ENCODE measurements around the gene PPP1R14D. TPM values are rescaled to one million over a fixed set of nuclear protein-coding genes. Genes with fewer than 3 reads are reported as not detected.

Gene PPP1R14D
- total RNA-seq, 2 experiments from 2014 or later, result not detected

GRCh38 chr15:40782609-40783227 is 45.8 kb downstream of the PPP1R14D start:
- peaks cover 6% of the 10 kb centered on the region for H3K36me3 Mint-ChIP-seq
- no peak overlapping the region for H3K4me3 Mint-ChIP-seq
- H3K4me1 Mint-ChIP-seq, result peaks cover 27% of the 10 kb centered on the region
- peak; percentile 91 for ATAC-seq (ENCODE audit: low read depth)
- DNase-seq, result peak; percentile 83
- H3K9me3 Mint-ChIP-seq, result no peaks in the 10 kb centered on the region
- no peaks in the 10 kb centered on the region for H3K27me3 Mint-ChIP-seq
- POLR2A ChIA-PET, result interaction anchor here (0.6 to 1.3 kb wide), 6 partner anchors 14 to 1401 kb away, joined by 3 to 6 read pairs (median 4); partner anchors contain the start of genes C15orf62, RAD51 and ZFYVE19
- H3K27ac Mint-ChIP-seq, result no peak overlapping the region

GRCh38 chr15:40776537-40777141 is 51.9 kb downstream of the PPP1R14D start:
- H3K4me3 Mint-ChIP-seq, result no peak overlapping the region
- POLR2A ChIA-PET, result interaction anchor here (1.3 to 1.4 kb wide), 2 partner anchors 10 to 82 kb away, joined by 3 to 5 read pairs; partner anchors contain the start of gene RAD51
- no peaks in the 10 kb centered on the region for H3K27me3 Mint-ChIP-seq
- H3K9me3 Mint-ChIP-seq, result no peaks in the 10 kb centered on the region
- DNase-seq (no peak), ATAC-seq (ENCODE audit: low read depth) (peak; percentile 58)
- peak overlapping the region; percentile 39 for H3K27ac Mint-ChIP-seq
- peaks cover 12% of the 10 kb centered on the region for H3K4me1 Mint-ChIP-seq
- H3K36me3 Mint-ChIP-seq, result peaks cover 18% of the 10 kb centered on the region

GRCh38 chr15:40775740-40776536 is 52.6 kb downstream of the PPP1R14D start:
- POLR2A ChIA-PET, result interaction anchor here (0.6 to 1.3 kb wide), 2 partner anchors 9 to 30 kb away, joined by 3 read pairs; no protein-coding TSS in a partner anchor
- H3K4me3 Mint-ChIP-seq, result no peak overlapping the region
- ATAC-seq (ENCODE audit: low read depth) (no peak), DNase-seq (no peak)
- no peaks in the 10 kb centered on the region for H3K9me3 Mint-ChIP-seq
- H3K27me3 Mint-ChIP-seq, result no peaks in the 10 kb centered on the region
- peaks cover 12% of the 10 kb centered on the region for H3K4me1 Mint-ChIP-seq
- H3K27ac Mint-ChIP-seq, result no peak overlapping the region
- H3K36me3 Mint-ChIP-seq, result peaks cover 18% of the 10 kb centered on the region

GRCh38 chr15:40775007-40775406 is 53.5 kb downstream of the PPP1R14D start:
- H3K4me3 Mint-ChIP-seq, result no peak overlapping the region
- no peak overlapping the region for H3K27ac Mint-ChIP-seq
- peaks cover 18% of the 10 kb centered on the region for H3K36me3 Mint-ChIP-seq
- no peaks in the 10 kb centered on the region for H3K9me3 Mint-ChIP-seq
- POLR2A ChIA-PET, result no interaction called here
- H3K4me1 Mint-ChIP-seq, result peaks cover 15% of the 10 kb centered on the region
- no peaks in the 10 kb centered on the region for H3K27me3 Mint-ChIP-seq
- no peak for DNase-seq
- ATAC-seq (ENCODE audit: low read depth), result no peak

GRCh38 chr15:40773902-40774301 is 54.6 kb downstream of the PPP1R14D start:
- Mint-ChIP-seq H3K27me3 (no peaks in the 10 kb centered on the region), H3K4me3 (no peak overlapping the region)

GRCh38 chr15:40773496-40773895 is 55.0 kb downstream of the PPP1R14D start:
- Mint-ChIP-seq H3K36me3 (peaks cover 14% of the 10 kb centered on the region), H3K27ac (no peak overlapping the region)
- POLR2A ChIA-PET, result interaction anchor here (1.1 kb wide), 1 partner anchor 79 kb away, joined by 3 read pairs; no protein-coding TSS in a partner anchor

More at GRCh38 chr15:40773902-40774301, 54.6 kb downstream of the PPP1R14D start:
- DNase-seq (no peak), ATAC-seq (ENCODE audit: low read depth) (no peak)
- Mint-ChIP-seq H3K4me1 (peaks cover 20% of the 10 kb centered on the region), H3K9me3 (no peaks in the 10 kb centered on the region), H3K27ac (no peak overlapping the region), H3K36me3 (peaks cover 13% of the 10 kb centered on the region)
- POLR2A ChIA-PET, result interaction anchor here (0.5 to 1.1 kb wide), 2 partner anchors 19 to 79 kb away, joined by 3 read pairs; no protein-coding TSS in a partner anchor

GRCh38 chr15:40772014-40772413 is 56.5 kb downstream of the PPP1R14D start:
- H3K27ac Mint-ChIP-seq, result no peak overlapping the region

More at GRCh38 chr15:40773496-40773895, 55.0 kb downstream of the PPP1R14D start:
- no peaks in the 10 kb centered on the region for H3K9me3 Mint-ChIP-seq
- DNase-seq, result no peak
- no peak for ATAC-seq (ENCODE audit: low read depth)
- no peaks in the 10 kb centered on the region for H3K27me3 Mint-ChIP-seq
- no peak overlapping the region for H3K4me3 Mint-ChIP-seq
- H3K4me1 Mint-ChIP-seq, result peaks cover 23% of the 10 kb centered on the region

GRCh38 chr15:40771242-40771641 is 57.3 kb downstream of the PPP1R14D start:
- no peaks in the 10 kb centered on the region for H3K27me3 Mint-ChIP-seq
- POLR2A ChIA-PET, result interaction anchor here (1.2 to 1.9 kb wide), 2 partner anchors 25 to 27 kb away, joined by 3 to 5 read pairs; no protein-coding TSS in a partner anchor
- H3K4me3 Mint-ChIP-seq, result no peak overlapping the region
- DNase-seq (no peak), ATAC-seq (ENCODE audit: low read depth) (no peak)
- H3K4me1 Mint-ChIP-seq, result peaks cover 19% of the 10 kb centered on the region
- no peaks in the 10 kb centered on the region for H3K9me3 Mint-ChIP-seq
- no peak overlapping the region for H3K27ac Mint-ChIP-seq
- peaks cover 6% of the 10 kb centered on the region for H3K36me3 Mint-ChIP-seq

More at GRCh38 chr15:40772014-40772413, 56.5 kb downstream of the PPP1R14D start:
- Mint-ChIP-seq H3K9me3 (no peaks in the 10 kb centered on the region), H3K4me3 (no peak overlapping the region), H3K36me3 (peaks cover 12% of the 10 kb centered on the region), H3K4me1 (peaks cover 23% of the 10 kb centered on the region), H3K27me3 (no peaks in the 10 kb centered on the region)
- POLR2A ChIA-PET, result interaction anchor here (0.5 kb wide), 1 partner anchor 296 kb away, joined by 3 read pairs; no protein-coding TSS in a partner anchor
- ATAC-seq (ENCODE audit: low read depth), result no peak
- no peak for DNase-seq

- Mint-ChIP-seq H3K9me3 (no peaks in the 10 kb centered on the region), H3K36me3 (peaks cover 6% of the 10 kb centered on the region), H3K4me1 (peaks cover 23% of the 10 kb centered on the region), H3K4me3 (peak overlapping the region; percentile 58), H3K27ac (peak overlapping the region; percentile 89), H3K27me3 (no peaks in the 10 kb centered on the region)
- ATAC-seq (ENCODE audit: low read depth) (no peak), DNase-seq (no peak)
- POLR2A ChIA-PET, result interaction anchor here (0.6 to 2.4 kb wide), 9 partner anchors 9 to 179 kb away, joined by 3 to 14 read pairs (median 4); partner anchors contain the start of genes DNAJC17, RAD51, RMDN3 and ZFYVE19
These were observed 58.3 kb downstream of the PPP1R14D start for GRCh38 chr15:40770147-40770721.

- peak; percentile 64 for DNase-seq
- Mint-ChIP-seq H3K4me1 (peaks cover 26% of the 10 kb centered on the region), H3K36me3 (peaks cover 3% of the 10 kb centered on the region), H3K27ac (peak within 1 kb of the TSS; percentile 89), H3K27me3 (no peaks in the 10 kb centered on the region), H3K9me3 (no peaks in the 10 kb centered on the region), H3K4me3 (peak within 1 kb of the TSS; percentile 58)
- POLR2A ChIA-PET, result interaction anchor here (0.6 to 2.4 kb wide), 8 partner anchors 9 to 179 kb away, joined by 3 to 14 read pairs (median 6); partner anchors contain the start of genes DNAJC17, RAD51, RMDN3 and ZFYVE19
- peak; percentile 67 for ATAC-seq (ENCODE audit: low read depth)
These were observed 59.0 kb downstream of the PPP1R14D start, which contains the start of gene C15orf62 for GRCh38 chr15:40769274-40770146. C15orf62 (plus strand) TSS chr15:40769980; CDS start chr15:40770496, 516 bp downstream.

GRCh38 chr15:40768521-40769273 is 59.8 kb downstream of the PPP1R14D start:
- Mint-ChIP-seq H3K27ac (peak overlapping the region; percentile 89), H3K4me1 (peaks cover 26% of the 10 kb centered on the region), H3K36me3 (peaks cover 3% of the 10 kb centered on the region), H3K9me3 (no peaks in the 10 kb centered on the region), H3K27me3 (no peaks in the 10 kb centered on the region), H3K4me3 (peak overlapping the region; percentile 58)
- DNase-seq, result no peak
- POLR2A ChIA-PET, result interaction anchor here (1.7 to 2.4 kb wide), 4 partner anchors 14 to 74 kb away, joined by 6 to 14 read pairs (median 10); partner anchors contain the start of genes RAD51 and RMDN3
- ATAC-seq (ENCODE audit: low read depth), result no peak

Data from activated naive CD8-positive, alpha-beta T cell treated with anti-CD3 and anti-CD28 coated beads, Interleukin-2, amount 10 ng/mL, durations not matched to agents 7 days and 5 days (primary cell).